Measurements from ENCODE around the gene SALL1. TPM values are rescaled to one million over a fixed set of nuclear protein-coding genes. Genes with fewer than 3 reads are reported as not detected.

The SALL1 gene
- total and polyA plus RNA-seq, 2 of the 13 experiments (the other 11 are each of a cell fraction or from before 2014, with no cell fraction given): 6.6 to 12.3 TPM

DNA sequence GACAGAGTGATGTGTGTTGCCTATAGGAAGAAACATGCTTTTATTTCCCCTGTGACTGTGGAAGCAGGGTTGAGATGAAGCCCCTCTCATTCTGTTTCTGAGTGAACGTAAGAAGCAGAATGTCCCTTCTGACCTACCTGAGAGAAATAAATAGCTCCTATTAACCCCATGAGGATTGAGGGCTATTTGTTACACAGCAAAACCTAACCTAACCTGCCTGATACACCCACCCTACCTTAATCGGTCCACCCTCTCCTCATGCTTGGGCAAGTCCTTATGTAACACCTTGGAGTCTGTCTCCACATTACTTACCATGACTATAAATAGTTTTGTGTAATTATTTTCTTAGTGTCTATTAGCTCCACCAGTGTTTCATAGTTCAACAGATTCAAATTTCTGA is 41.9 kb downstream of the SALL1 start:
- intact Hi-C loops (cut with micrococcal nuclease; ENCODE audit: unreplicated experiment) (loop anchor here (5.0 kb wide), 1 partner anchor 742 kb away; the partner anchor contains the start of gene BRD7), in situ Hi-C loops (cut with HindIII; ENCODE audit: extremely low pct_ligation_motif_present, low pct_unique_long_range_greater_than_20kb) (no loop called here)
- TF ChIP-seq SMAD3 (CRISPR knock-in tag; IDR thresholded peaks at IDR 0.05) (no peak), ZNF12 (CRISPR knock-in tag; IDR thresholded peaks at IDR 0.05) (peak; percentile 91), ZNF331 (CRISPR knock-in tag; IDR thresholded peaks at IDR 0.05) (no peak), ZMYM3 (CRISPR knock-in tag; IDR thresholded peaks at IDR 0.05) (peak; percentile 34; the same call in 1 of the 2 replicates), ZNF337 (CRISPR knock-in tag; IDR thresholded peaks at IDR 0.05; ENCODE audit: borderline replicate concordance, low read depth) (no peak), RBAK (CRISPR knock-in tag; IDR thresholded peaks at IDR 0.05) (peak; percentile 96), ZNF589 (CRISPR knock-in tag; conservative IDR thresholded peaks at IDR 0.05) (no peak), GABPA (IDR thresholded peaks at IDR 0.05; ENCODE audit: low read depth, low read length) (no peak), GABPA (CRISPR knock-in tag; IDR thresholded peaks at IDR 0.05; ENCODE audit: low read depth) (no peak), ATF7-NPFF (CRISPR knock-in tag; IDR thresholded peaks at IDR 0.05; ENCODE audit: low read depth) (no peak), HOXA9 (CRISPR knock-in tag; IDR thresholded peaks at IDR 0.05; ENCODE audit: borderline replicate concordance) (no peak), IRX3 (CRISPR knock-in tag; IDR thresholded peaks at IDR 0.05; ENCODE audit: borderline replicate concordance, low read depth) (no peak), ZFP37 (CRISPR knock-in tag; IDR thresholded peaks at IDR 0.05; ENCODE audit: borderline replicate concordance) (no peak), EZH2 (conservative IDR thresholded peaks at IDR 0.05; ENCODE audit: low read depth, low read length) (no peak), CCAR2 (optimal IDR thresholded peaks at IDR 0.05; ENCODE audit: low read depth, low read length) (no peak), DNMT3B (CRISPR knock-in tag; conservative IDR thresholded peaks at IDR 0.05) (no peak), ZNF234 (CRISPR knock-in tag; conservative IDR thresholded peaks at IDR 0.05) (no peak), ARNTL (CRISPR knock-in tag; IDR thresholded peaks at IDR 0.05) (no peak)
- TF ChIP-seq, protein P1, sequence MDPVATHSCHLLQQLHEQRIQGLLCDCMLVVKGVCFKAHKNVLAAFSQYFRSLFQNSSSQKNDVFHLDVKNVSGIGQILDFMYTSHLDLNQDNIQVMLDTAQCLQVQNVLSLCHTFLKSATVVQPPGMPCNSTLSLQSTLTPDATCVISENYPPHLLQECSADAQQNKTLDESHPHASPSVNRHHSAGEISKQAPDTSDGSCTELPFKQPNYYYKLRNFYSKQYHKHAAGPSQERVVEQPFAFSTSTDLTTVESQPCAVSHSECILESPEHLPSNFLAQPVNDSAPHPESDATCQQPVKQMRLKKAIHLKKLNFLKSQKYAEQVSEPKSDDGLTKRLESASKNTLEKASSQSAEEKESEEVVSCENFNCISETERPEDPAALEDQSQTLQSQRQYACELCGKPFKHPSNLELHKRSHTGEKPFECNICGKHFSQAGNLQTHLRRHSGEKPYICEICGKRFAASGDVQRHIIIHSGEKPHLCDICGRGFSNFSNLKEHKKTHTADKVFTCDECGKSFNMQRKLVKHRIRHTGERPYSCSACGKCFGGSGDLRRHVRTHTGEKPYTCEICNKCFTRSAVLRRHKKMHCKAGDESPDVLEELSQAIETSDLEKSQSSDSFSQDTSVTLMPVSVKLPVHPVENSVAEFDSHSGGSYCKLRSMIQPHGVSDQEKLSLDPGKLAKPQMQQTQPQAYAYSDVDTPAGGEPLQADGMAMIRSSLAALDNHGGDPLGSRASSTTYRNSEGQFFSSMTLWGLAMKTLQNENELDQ (CRISPR knock-in tag; IDR thresholded peaks at IDR 0.05; ENCODE audit: borderline replicate concordance): no peak
- TF ChIP-seq, protein P2, sequence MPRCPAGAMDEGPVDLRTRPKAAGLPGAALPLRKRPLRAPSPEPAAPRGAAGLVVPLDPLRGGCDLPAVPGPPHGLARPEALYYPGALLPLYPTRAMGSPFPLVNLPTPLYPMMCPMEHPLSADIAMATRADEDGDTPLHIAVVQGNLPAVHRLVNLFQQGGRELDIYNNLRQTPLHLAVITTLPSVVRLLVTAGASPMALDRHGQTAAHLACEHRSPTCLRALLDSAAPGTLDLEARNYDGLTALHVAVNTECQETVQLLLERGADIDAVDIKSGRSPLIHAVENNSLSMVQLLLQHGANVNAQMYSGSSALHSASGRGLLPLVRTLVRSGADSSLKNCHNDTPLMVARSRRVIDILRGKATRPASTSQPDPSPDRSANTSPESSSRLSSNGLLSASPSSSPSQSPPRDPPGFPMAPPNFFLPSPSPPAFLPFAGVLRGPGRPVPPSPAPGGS (CRISPR knock-in tag; IDR thresholded peaks at IDR 0.05): no peak
- no peak overlapping the region for H3K4me3 ChIP-seq (replicated peaks in 1 of 3; ENCODE audit: insufficient read depth in 1 of 3, low read depth in 2 of 3, low read length in 3 of 3)
- FAIRE-seq: no peak
- no peak overlapping the region for H3K4me2 ChIP-seq (ENCODE audit: low read depth, low read length)
- no peak overlapping the region for H3K27ac ChIP-seq (ENCODE audit: extremely low read length, insufficient read depth, low read length)
- DNase-seq (ENCODE audit: low spot score): no peak
- H3K9ac ChIP-seq (ENCODE audit: insufficient read depth, low read depth, low read length): no peak overlapping the region
- BruUV-seq (replicated peaks): no TSS peak
- WGBS (ENCODE audit: low lambda C conversion rate): 85% methylated on average over 2 of the region's 2 CpGs
- H3K36me3 ChIP-seq (replicated peaks in 1 of 2; ENCODE audit: control insufficient read depth in 1 of 2, insufficient read depth in 2 of 2, low read length in 2 of 2): no peaks in the 10 kb centered on the region
- ATAC-seq: no peak
- peaks cover 49% of the 10 kb centered on the region for H3K4me1 ChIP-seq (ENCODE audit: insufficient read depth, low read length)
- ChIA-PET POLR2A (no interaction called here), CTCF (ENCODE audit: low intra/inter-chr PET ratio, low total read pairs) (no interaction called here)
- no peaks in the 10 kb centered on the region for H4K20me1 ChIP-seq (ENCODE audit: insufficient read depth, low read length)
- H2AFZ ChIP-seq (ENCODE audit: low read length): no peak overlapping the region
- peaks cover 5% of the 10 kb centered on the region; the same call in 1 of the 2 replicates for H3K9me3 ChIP-seq (ENCODE audit: low read length)
- H3K79me2 ChIP-seq (ENCODE audit: insufficient read depth, low read length): no peaks in the 10 kb centered on the region
- H3K27me3 ChIP-seq (ENCODE audit: control insufficient read depth in 1 of 2, insufficient read depth in 2 of 2, low read length in 2 of 2): no peaks in the 10 kb centered on the region

All from HepG2 (cell line).